GM19468 (cell line): ENCODE measurements around the gene PRKACA.
A peak's percentile ranks its signal among the peaks of the same experiment; 100 is the strongest.

Source experiments
- ATAC-seq: cut with Tn5 transposase; IDR thresholded peaks from one replicate; pipeline ENCODE4 v1.9.1; 2021; ENCODE audit warnings: mild to moderate bottlenecking, moderate library complexity, moderate number of reproducible peaks; ENCODE audit not compliant: unreplicated experiment; ENCODE audit errors: extremely low read depth

PRKACA gene

GRCh38 chr19:14117668-14118164, at the start of gene PRKACA:
Gene PRKACA, minus strand, starts transcription at chr19:14117762. Its CDS starts 215 bp downstream, at chr19:14117547.
- ATAC-seq: peak; percentile 85

GRCh38 chr19:14166999-14167575, 49.5 kb upstream of the PRKACA start:
- ATAC-seq: no peak

GRCh38 chr19:14165990-14166830, 48.6 kb upstream of the PRKACA start:
- no peak for ATAC-seq

- no peak for ATAC-seq
Observed at GRCh38 chr19:14164724-14165493, 47.3 kb upstream of the PRKACA start.

- ATAC-seq: no peak
Observed at GRCh38 chr19:14164082-14164481, 46.5 kb upstream of the PRKACA start.

- ATAC-seq: no peak
Observed at GRCh38 chr19:14162871-14163297, 45.3 kb upstream of the PRKACA start.

GRCh38 chr19:14161305-14161704, 43.7 kb upstream of the PRKACA start:
- ATAC-seq: no peak

GRCh38 chr19:14160017-14160703, 42.6 kb upstream of the PRKACA start:
- no peak for ATAC-seq

GRCh38 chr19:14159059-14159458, 41.5 kb upstream of the PRKACA start:
- ATAC-seq: no peak

- ATAC-seq: no peak
Observed at GRCh38 chr19:14158276-14159023, 40.9 kb upstream of the PRKACA start.

- ATAC-seq: no peak
Observed at GRCh38 chr19:14156971-14157717, 39.6 kb upstream of the PRKACA start.

GRCh38 chr19:14156122-14156521, 38.6 kb upstream of the PRKACA start:
- ATAC-seq: no peak

GRCh38 chr19:14155371-14155770, 37.8 kb upstream of the PRKACA start:
- no peak for ATAC-seq

- no peak for ATAC-seq
Observed at GRCh38 chr19:14152713-14153112, 35.2 kb upstream of the PRKACA start.

GRCh38 chr19:14150770-14151661, 33.5 kb upstream of the PRKACA start:
- ATAC-seq: no peak

GRCh38 chr19:14150041-14150769, 32.6 kb upstream of the PRKACA start:
- ATAC-seq: no peak

GRCh38 chr19:14149509-14149994, 32.0 kb upstream of the PRKACA start:
- no peak for ATAC-seq
